Heart left ventricle (tissue), 16 donors: ENCODE data around the gene ABHD16A. TPM values are rescaled to one million over a fixed set of nuclear protein-coding genes. Genes with fewer than 3 reads are reported as not detected.

Source experiments
- ATAC-seq, 4 donors: fragments of 200-7000 bp; cut with Tn5 transposase; one replicate each; pipeline ENCODE4 v1.9.1; 2020 to 2022; ENCODE audit warnings: moderate library complexity in 4 of 4, mild to moderate bottlenecking in 3 of 4, moderate number of reproducible peaks in 1 of 4
- DNase-seq, 5 donors: peaks; one replicate each; pipeline ENCODE4 v3.0.0-alpha.2; 2020
- H3K27ac ChIP-seq, 12 donors: fragments of 200-600 bp; sonication (generic) in 4 of 12; one replicate each; pipeline versions ENCODE4 v1.5.0 to v1.8.0; 2016 to 2022; ENCODE audit warnings: mild to moderate bottlenecking in 2 of 12
- H3K27me3 ChIP-seq, 9 donors: fragments of 200-600 bp; sonication (generic) in 2 of 9; one replicate each; pipeline versions ENCODE4 v1.5.1 to v1.8.0; 2016 to 2022; ENCODE audit warnings: mild to moderate bottlenecking in 3 of 9
- H3K36me3 ChIP-seq, 9 donors: fragments of 200-600 bp; sonication (generic) in 2 of 9; one replicate each; pipeline versions ENCODE4 v1.5.0 to v1.8.0; 2018 to 2022; ENCODE audit warnings: mild to moderate bottlenecking in 2 of 9
- H3K4me1 ChIP-seq, 12 donors: fragments of 200-600 bp; sonication (generic) in 4 of 12; one replicate each; pipeline versions ENCODE4 v1.5.0 to v1.8.0; 2016 to 2022; ENCODE audit warnings: mild to moderate bottlenecking in 3 of 12
- H3K4me3 ChIP-seq, 12 donors: fragments of 200-600 bp; sonication (generic) in 4 of 12; one replicate each; pipeline versions ENCODE4 v1.5.0 to v1.8.0; 2017 to 2022; ENCODE audit warnings: mild to moderate bottlenecking in 9 of 12, moderate library complexity in 4 of 12
- H3K9me3 ChIP-seq, 12 donors: fragments of 200-600 bp; sonication (generic) in 4 of 12; one replicate each; pipeline versions ENCODE4 v1.5.0 to v1.8.0; 2016 to 2022; ENCODE audit warnings: mild to moderate bottlenecking in 1 of 12
- POLR2A ChIP-seq, 2 donors: fragments of 450-650 bp; IDR thresholded peaks; one replicate each; pipeline ENCODE4 v1.6.1; 2017; ENCODE audit warnings: antibody characterized with exemption in 2 of 2, mild to moderate bottlenecking in 2 of 2, moderate library complexity in 2 of 2
- WGBS, 4 donors: extraction: QIAGEN DNeasy Blood & Tissue Kit in 2 of 4; methylation state at CpG; one replicate each; pipeline versions ENCODE4 v1.1.5 to v1.1.7; 2013 to 2018; 5-methylcytosine and 5-hydroxymethylcytosine counted together
- intact Hi-C, 10 donors: fragments of 100-400 bp; cut with DNase I; formaldehyde crosslinking; loops; one replicate each; pipeline versions ENCODE4 v1.11.1 to v1.14.2; 2022
- polyA plus RNA-seq, 2 donors: library from polyadenylated mRNA; stranded (reverse); fragments of 200-250 nt; gene quantifications; one replicate each; pipeline ENCODE4 v1.2.3, GENCODE V29; 2013
- total RNA-seq, 9 donors: library from RNA; depleted of rRNA in 2 of 9; stranded (reverse); fragments of >200 nt in 2 of 9; fragmentation: NEBNext Ultra II Directional in 3 of 9; extraction: Animal tissue kit (Norgen Biotek cat#: 25700) in 3 of 9; gene quantifications; one replicate each; pipeline versions ENCODE4 v1.1.0 to v1.2.4, GENCODE V29; 2016 to 2023
- TF ChIP-seq, protein P1 (sequence below), 12 donors: fragments of 200-600 bp; sonication (generic) in 4 of 12; IDR thresholded peaks; one replicate each; pipeline versions ENCODE4 v1.5.0 to v1.8.0; 2018 to 2022; ENCODE audit warnings: antibody characterized with exemption in 12 of 12, mild to moderate bottlenecking in 5 of 12
- donor health status: ischemic (EF 13 %, LVEDD 7.1; RV severe dilation, severe dysfunction).
- donor health status: healthy with polysubstance abuse.
- donor health status: DM: no; HTN: yes; CAD: no.
- donor health status: DM: no; HTN: no; CAD: no.
- donor health status: ischemic (EF 25% LVEDD 6.9; RV normal size, moderate dysfunction).
- donor health status: ischemic (EF 25% LVEDD 5.7; RV mildly dilated, moderate dysfunction).
- donor health status: healthy.
- donor health status: DM: yes; HTN: yes; CAD: no.
- donor health status: ischemic (EF 35%, LVEDD 5.7; RV mildly dilated, moderate dysfunction).
- donor health status: nonischemic (EF 11% LVEDD 7.7; RV severe dilation, severe dysfunction).
- donor health status: DM: yes; HTN: yes; CAD: no.
- donor health status: PGD.
- donor health status: ischemic (EF 29% LVEDD 5.4; RV normal size, mild dysfunction).
- donor health status: nonischemic (EF 23%, LVEDD 6.1; RV moderate dilation, normal function).

ABHD16A gene
- total and polyA plus RNA-seq, 11 donors, result 16.5 to 54.7 (median 27.4) TPM

DNA sequence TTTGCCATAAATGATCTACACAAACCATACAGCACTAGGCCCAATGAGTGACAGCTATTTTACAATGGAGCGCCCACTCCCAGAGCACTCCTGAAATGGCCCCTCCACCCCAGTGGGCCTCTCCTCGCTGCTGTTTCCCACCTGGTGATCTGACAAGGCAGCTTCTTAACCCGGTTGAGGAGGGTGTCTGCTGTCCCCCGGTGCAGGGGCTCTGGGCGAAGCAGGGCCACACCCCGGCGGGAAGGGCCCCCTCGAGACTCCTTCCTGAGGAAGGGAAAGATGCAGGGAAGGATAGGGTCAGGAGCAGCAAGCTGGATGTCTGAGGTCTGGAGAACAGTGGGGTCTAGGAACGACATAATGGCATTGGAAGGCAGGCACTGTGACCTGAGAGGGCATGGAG is 10.2 kb downstream of the ABHD16A start:
- TF ChIP-seq, protein P1, sequence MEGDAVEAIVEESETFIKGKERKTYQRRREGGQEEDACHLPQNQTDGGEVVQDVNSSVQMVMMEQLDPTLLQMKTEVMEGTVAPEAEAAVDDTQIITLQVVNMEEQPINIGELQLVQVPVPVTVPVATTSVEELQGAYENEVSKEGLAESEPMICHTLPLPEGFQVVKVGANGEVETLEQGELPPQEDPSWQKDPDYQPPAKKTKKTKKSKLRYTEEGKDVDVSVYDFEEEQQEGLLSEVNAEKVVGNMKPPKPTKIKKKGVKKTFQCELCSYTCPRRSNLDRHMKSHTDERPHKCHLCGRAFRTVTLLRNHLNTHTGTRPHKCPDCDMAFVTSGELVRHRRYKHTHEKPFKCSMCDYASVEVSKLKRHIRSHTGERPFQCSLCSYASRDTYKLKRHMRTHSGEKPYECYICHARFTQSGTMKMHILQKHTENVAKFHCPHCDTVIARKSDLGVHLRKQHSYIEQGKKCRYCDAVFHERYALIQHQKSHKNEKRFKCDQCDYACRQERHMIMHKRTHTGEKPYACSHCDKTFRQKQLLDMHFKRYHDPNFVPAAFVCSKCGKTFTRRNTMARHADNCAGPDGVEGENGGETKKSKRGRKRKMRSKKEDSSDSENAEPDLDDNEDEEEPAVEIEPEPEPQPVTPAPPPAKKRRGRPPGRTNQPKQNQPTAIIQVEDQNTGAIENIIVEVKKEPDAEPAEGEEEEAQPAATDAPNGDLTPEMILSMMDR (IDR thresholded peaks at IDR 0.05), result no peak
- no peak for TF ChIP-seq POLR2A (IDR thresholded peaks at IDR 0.05)
- DNase-seq (no peak), ATAC-seq (no peak)
- Histone ChIP-seq H3K4me3 (no peak overlapping the region), H3K36me3 (peaks cover 0 to 100% (median 96%) of the 10 kb centered on the region in 9 donors), H3K9me3 (no peaks in the 10 kb centered on the region), H3K27ac (no peak overlapping the region), H3K4me1 (peaks cover 0 to 8% (median 0%) of the 10 kb centered on the region in 12 donors), H3K27me3 (no peaks in the 10 kb centered on the region)
- 80 to 90% (median 86%) methylated on average over 9 of the region's 9 CpGs for WGBS, 4 donors
- intact Hi-C loops, result no loop called here

- H3K27me3 ChIP-seq, result no peaks in the 10 kb centered on the region
- H3K4me3 ChIP-seq, result no peak overlapping the region
- peaks cover 0 to 5% (median 0%) of the 10 kb centered on the region in 12 donors for H3K4me1 ChIP-seq
- H3K27ac ChIP-seq, result no peak overlapping the region
- intact Hi-C loops, result no loop called here
- H3K9me3 ChIP-seq, result no peaks in the 10 kb centered on the region
- no peak for ATAC-seq
- peak in 1 of 5 donors; percentile 12 for DNase-seq
- TF ChIP-seq POLR2A (IDR thresholded peaks at IDR 0.05), result no peak
- TF ChIP-seq, protein P1 (IDR thresholded peaks at IDR 0.05), result no peak
- peaks cover 0 to 100% (median 99%) of the 10 kb centered on the region in 9 donors for H3K36me3 ChIP-seq
- 77 to 82% (median 79%) methylated on average over 4 of the region's 4 CpGs for WGBS, 4 donors
Measured at GRCh38 chr6:31692353-31692752, 10.8 kb downstream of the ABHD16A start.

DNA sequence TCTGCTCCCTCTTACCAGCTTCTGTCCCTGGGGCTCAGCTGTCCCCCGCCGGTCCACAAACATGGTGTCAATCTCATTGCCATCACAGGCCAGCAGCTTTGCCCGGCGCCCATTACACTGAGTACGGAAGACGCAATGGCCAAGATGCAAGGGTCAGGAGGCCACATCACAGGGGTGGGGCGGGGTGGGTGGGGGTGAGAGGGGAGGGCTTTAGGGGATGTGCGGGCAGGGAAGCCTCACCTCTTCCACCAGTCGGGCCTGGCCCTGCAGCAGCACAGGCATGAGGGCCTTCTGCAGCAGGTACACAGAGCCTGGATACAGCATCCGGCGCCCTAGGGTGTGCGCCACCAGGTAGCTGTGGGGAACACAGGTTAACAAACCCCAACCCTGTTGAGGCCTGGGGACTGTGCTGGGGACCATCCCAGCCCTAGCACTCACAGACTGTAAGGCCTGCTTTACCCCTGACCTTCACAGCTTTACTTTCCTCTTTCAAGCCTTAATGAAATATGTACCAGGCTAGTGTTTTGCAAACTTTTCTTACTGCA is 11.5 kb downstream of the ABHD16A start:
- Histone ChIP-seq H3K9me3 (no peaks in the 10 kb centered on the region), H3K27ac (no peak overlapping the region), H3K36me3 (peaks cover 0 to 100% (median 100%) of the 10 kb centered on the region in 9 donors), H3K4me3 (no peak overlapping the region), H3K27me3 (no peaks in the 10 kb centered on the region), H3K4me1 (peaks cover 0 to 5% (median 0%) of the 10 kb centered on the region in 12 donors)
- peak in 1 of 5 donors; percentile 30 for DNase-seq
- ATAC-seq, result no peak
- no peak for TF ChIP-seq POLR2A (IDR thresholded peaks at IDR 0.05)
- TF ChIP-seq, protein P1 (IDR thresholded peaks at IDR 0.05), result no peak
- 92 to 96% (median 95%) methylated on average over 6 to 12 of the region's 12 CpGs for WGBS, 4 donors
- intact Hi-C loops, result no loop called here

DNA sequence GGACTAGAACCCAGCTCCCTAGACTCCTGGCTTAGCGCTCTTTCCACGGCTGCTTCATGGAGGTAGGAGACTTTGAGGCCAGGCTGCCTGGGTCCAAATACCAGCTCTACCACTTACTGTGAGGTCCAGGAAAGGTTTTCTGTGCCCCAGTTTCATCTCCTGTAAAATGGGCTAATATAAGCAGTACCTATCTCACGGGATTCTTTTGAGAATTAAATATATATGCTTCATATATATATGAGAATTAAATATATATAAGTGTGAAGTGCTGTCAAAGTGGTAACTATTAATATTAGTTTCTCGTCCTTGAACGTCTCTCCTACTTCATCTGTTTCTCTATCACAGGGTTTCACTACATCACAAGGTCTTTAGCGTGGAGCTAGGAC is 12.1 kb downstream of the ABHD16A start:
- peaks cover 0 to 5% (median 0%) of the 10 kb centered on the region in 12 donors for H3K4me1 ChIP-seq
- no peak overlapping the region for H3K27ac ChIP-seq
- 89 to 94% (median 90%) methylated on average over 6 of the region's 6 CpGs for WGBS, 4 donors
- H3K27me3 ChIP-seq, result no peaks in the 10 kb centered on the region
- ATAC-seq (no peak), DNase-seq (no peak)
- no peak for TF ChIP-seq POLR2A (IDR thresholded peaks at IDR 0.05)
- TF ChIP-seq, protein P1 (IDR thresholded peaks at IDR 0.05), result no peak
- peaks cover 0 to 100% (median 100%) of the 10 kb centered on the region in 9 donors for H3K36me3 ChIP-seq
- no peak overlapping the region for H3K4me3 ChIP-seq
- intact Hi-C loops, result no loop called here
- no peaks in the 10 kb centered on the region for H3K9me3 ChIP-seq
